Esophagus muscularis mucosa (tissue), 4 donors: ENCODE data around the gene CACNA2D3.

Source experiments
- EP300 ChIP-seq: sonication (generic); formaldehyde crosslinking; IDR thresholded peaks from one replicate; pipeline ENCODE4 v1.6.1; 2017; ENCODE audit warnings: antibody characterized with exemption
- POLR2A ChIP-seq: fragments of 450-650 bp; IDR thresholded peaks from one replicate; pipeline ENCODE4 v1.6.1; 2017; ENCODE audit warnings: antibody characterized with exemption, moderate library complexity, mild to moderate bottlenecking, low read depth
- TF ChIP-seq, protein P1 (sequence below), 3 experiments: fragments of 200-600 bp in 2 of 3; fragments of 450-650 bp in 1 of 3; sonication (generic) in 2 of 3; IDR thresholded peaks; one replicate each; pipeline ENCODE4 v1.5.1; 2017 to 2019; ENCODE audit warnings: antibody characterized with exemption in 3 of 3, mild to moderate bottlenecking in 2 of 3, moderate library complexity in 1 of 3

DNA sequence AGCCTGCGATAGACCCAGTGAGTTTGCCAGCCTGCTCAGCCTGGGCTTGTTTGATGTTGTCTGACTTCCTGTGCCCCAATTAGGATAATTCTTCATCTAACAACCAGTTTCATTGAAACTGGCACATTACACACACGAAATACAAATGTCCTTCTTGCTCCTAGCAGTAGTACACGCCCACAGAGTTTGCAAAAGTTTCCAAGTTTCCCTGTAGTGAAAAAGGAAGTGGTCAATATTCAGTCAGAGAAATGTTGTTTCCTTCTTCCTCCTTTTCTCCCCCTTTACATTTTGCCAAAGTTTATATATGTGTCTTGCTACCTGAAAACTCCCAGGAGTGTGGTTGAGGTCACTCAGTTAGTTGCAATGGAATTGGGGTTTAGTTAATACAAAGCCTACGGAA, 863.9 kb downstream of the CACNA2D3 start:
- TF ChIP-seq, protein P1, sequence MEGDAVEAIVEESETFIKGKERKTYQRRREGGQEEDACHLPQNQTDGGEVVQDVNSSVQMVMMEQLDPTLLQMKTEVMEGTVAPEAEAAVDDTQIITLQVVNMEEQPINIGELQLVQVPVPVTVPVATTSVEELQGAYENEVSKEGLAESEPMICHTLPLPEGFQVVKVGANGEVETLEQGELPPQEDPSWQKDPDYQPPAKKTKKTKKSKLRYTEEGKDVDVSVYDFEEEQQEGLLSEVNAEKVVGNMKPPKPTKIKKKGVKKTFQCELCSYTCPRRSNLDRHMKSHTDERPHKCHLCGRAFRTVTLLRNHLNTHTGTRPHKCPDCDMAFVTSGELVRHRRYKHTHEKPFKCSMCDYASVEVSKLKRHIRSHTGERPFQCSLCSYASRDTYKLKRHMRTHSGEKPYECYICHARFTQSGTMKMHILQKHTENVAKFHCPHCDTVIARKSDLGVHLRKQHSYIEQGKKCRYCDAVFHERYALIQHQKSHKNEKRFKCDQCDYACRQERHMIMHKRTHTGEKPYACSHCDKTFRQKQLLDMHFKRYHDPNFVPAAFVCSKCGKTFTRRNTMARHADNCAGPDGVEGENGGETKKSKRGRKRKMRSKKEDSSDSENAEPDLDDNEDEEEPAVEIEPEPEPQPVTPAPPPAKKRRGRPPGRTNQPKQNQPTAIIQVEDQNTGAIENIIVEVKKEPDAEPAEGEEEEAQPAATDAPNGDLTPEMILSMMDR (IDR thresholded peaks at IDR 0.05), result no peak
- TF ChIP-seq POLR2A (no peak), EP300 (no peak)
